ENCODE results near the gene SLC18A3. TPM values are rescaled to one million over a fixed set of nuclear protein-coding genes. Genes with fewer than 3 reads are reported as not detected.

Gene SLC18A3
- total RNA-seq, 2 experiments from 2014 or later: not detected

DNA sequence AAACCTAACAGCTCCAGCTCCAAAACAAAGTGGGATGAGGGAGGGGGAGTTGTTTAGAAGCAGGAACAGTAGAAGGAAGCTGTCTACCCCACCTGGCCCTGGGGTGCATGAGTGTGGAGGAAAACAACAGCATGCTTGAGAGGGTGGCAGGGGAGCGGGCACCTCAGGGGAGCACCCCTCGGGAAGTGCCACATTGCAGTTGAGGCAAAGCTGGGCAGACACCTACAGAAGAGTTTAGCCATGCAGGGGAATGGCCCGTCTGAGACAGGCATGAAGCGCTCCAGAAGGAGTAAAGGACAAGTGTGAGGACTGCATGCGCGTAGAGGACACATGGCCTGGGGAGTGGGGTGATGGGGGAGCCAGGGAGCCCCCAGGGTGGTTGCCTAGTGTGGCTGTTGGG lies 21.9 kb downstream of the SLC18A3 start:
- H3K27me3 ChIP-seq (ENCODE audit: control insufficient read depth in 1 of 2, insufficient read depth in 2 of 2, low read length in 2 of 2): no peaks in the 10 kb centered on the region
- ATAC-seq (ENCODE audit: poor library complexity): no peak
- no peaks in the 10 kb centered on the region for H3K9me3 Mint-ChIP-seq
- H3K27ac Mint-ChIP-seq: no peak overlapping the region
- no peak for DNase-seq
- no peaks in the 10 kb centered on the region for H3K36me3 ChIP-seq (ENCODE audit: insufficient read depth, low read length)
- ChIA-PET CTCF (no interaction called here), POLR2A (no interaction called here)
- no peak for TF ChIP-seq CTCF (IDR thresholded peaks at IDR 0.05)
- H3K4me3 Mint-ChIP-seq: no peak overlapping the region
- no peaks in the 10 kb centered on the region for H3K4me1 Mint-ChIP-seq (ENCODE audit: low read depth)
- H3K4me3 ChIP-seq (ENCODE audit: low read length): no peak overlapping the region
- intact Hi-C loops (cut with DNase I, micrococcal nuclease): no loop called here
- no peak overlapping the region for H3K27ac ChIP-seq (ENCODE audit: low read depth in 1 of 2, low read length in 2 of 2)
- H3K27me3 Mint-ChIP-seq: no peaks in the 10 kb centered on the region
- peaks cover 0 to 3% of the 10 kb centered on the region in 2 experiments for H3K9me3 ChIP-seq (ENCODE audit: control insufficient read depth in 1 of 2, insufficient read depth in 1 of 2, low read length in 2 of 2)
- H3K36me3 Mint-ChIP-seq (ENCODE audit: low read depth): no peaks in the 10 kb centered on the region
- no peaks in the 10 kb centered on the region for H3K4me1 ChIP-seq (ENCODE audit: insufficient read depth, low read length)

GRCh38 chr10:49632406-49633317 lies 22.6 kb downstream of the SLC18A3 start:
- H3K4me1 Mint-ChIP-seq (ENCODE audit: low read depth): no peaks in the 10 kb centered on the region
- H3K27ac Mint-ChIP-seq: no peak overlapping the region
- DNase-seq: no peak
- H3K27me3 Mint-ChIP-seq: peaks cover 2% of the 10 kb centered on the region
- TF ChIP-seq CTCF (IDR thresholded peaks at IDR 0.05): no peak
- H3K4me1 ChIP-seq (ENCODE audit: insufficient read depth, low read length): no peaks in the 10 kb centered on the region
- intact Hi-C loops (cut with DNase I, micrococcal nuclease): no loop called here
- no peak for ATAC-seq (ENCODE audit: poor library complexity)
- no peaks in the 10 kb centered on the region for H3K9me3 Mint-ChIP-seq
- H3K9me3 ChIP-seq (ENCODE audit: control insufficient read depth in 1 of 2, insufficient read depth in 1 of 2, low read length in 2 of 2): peaks cover 0 to 3% of the 10 kb centered on the region in 2 experiments
- H3K27me3 ChIP-seq (ENCODE audit: control insufficient read depth in 1 of 2, insufficient read depth in 2 of 2, low read length in 2 of 2): no peaks in the 10 kb centered on the region
- ChIA-PET CTCF (no interaction called here), POLR2A (no interaction called here)
- no peak overlapping the region for H3K4me3 ChIP-seq (ENCODE audit: low read length)
- H3K36me3 ChIP-seq (ENCODE audit: insufficient read depth, low read length): no peaks in the 10 kb centered on the region
- no peak overlapping the region for H3K27ac ChIP-seq (ENCODE audit: low read depth in 1 of 2, low read length in 2 of 2)
- H3K36me3 Mint-ChIP-seq (ENCODE audit: low read depth): no peaks in the 10 kb centered on the region
- no peak overlapping the region for H3K4me3 Mint-ChIP-seq

DNA sequence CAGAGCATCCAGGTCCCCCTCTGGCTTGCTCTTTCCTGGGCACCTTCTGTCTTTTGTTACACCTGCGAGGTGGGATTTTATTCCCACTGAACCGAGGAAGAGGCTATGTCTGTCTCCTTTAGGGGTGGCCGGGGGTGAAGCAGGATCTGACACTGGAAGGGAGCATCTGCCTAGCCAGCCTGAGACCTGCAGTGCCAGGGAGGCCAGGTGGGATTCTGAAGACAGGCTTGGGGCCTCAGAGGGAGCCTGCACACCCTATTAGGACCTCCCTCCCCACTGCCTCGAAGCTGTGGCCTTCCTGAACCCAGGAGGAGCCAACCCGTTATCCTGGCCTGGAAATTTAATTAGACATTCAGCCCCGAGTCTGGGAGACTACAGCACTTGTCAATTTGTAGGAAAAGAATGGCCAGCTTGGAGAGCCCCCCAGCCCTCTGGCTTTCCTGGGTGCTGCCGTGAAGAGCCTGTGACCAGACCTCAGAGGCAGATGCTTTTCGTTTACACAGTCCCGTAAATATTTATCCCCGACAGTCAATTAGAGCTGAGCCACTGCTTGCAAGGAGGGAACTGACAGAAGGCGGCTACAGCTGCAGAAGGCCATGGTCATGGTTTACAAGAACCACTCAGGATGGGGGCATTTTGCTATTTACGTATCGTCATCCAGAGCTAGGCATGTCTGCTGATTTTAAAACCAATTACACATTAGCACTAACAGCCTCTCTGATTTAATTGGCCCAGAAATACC lies 23.4 kb downstream of the SLC18A3 start:
- Histone ChIP-seq H3K36me3 (ENCODE audit: insufficient read depth, low read length) (no peaks in the 10 kb centered on the region), H3K27ac (ENCODE audit: low read depth in 1 of 2, low read length in 2 of 2) (no peak overlapping the region), H3K27me3 (ENCODE audit: control insufficient read depth in 1 of 2, insufficient read depth in 2 of 2, low read length in 2 of 2) (no peaks in the 10 kb centered on the region), H3K4me1 (ENCODE audit: insufficient read depth, low read length) (no peaks in the 10 kb centered on the region), H3K4me3 (ENCODE audit: low read length) (no peak overlapping the region), H3K9me3 (ENCODE audit: control insufficient read depth in 1 of 2, insufficient read depth in 1 of 2, low read length in 2 of 2) (peaks cover 0 to 3% of the 10 kb centered on the region in 2 experiments)
- Mint-ChIP-seq H3K4me3 (no peak overlapping the region), H3K27ac (no peak overlapping the region), H3K36me3 (ENCODE audit: low read depth) (no peaks in the 10 kb centered on the region), H3K9me3 (no peaks in the 10 kb centered on the region), H3K4me1 (ENCODE audit: low read depth) (no peaks in the 10 kb centered on the region), H3K27me3 (peaks cover 5% of the 10 kb centered on the region)
- DNase-seq (no peak), ATAC-seq (ENCODE audit: poor library complexity) (no peak)
- POLR2A ChIA-PET: no interaction called here
- intact Hi-C loops (cut with DNase I, micrococcal nuclease): no loop called here
- TF ChIP-seq CTCF (IDR thresholded peaks at IDR 0.05): no peak
- CTCF ChIA-PET: no interaction called here
